Endothelial cell of umbilical vein (primary cell): ENCODE results near the gene KRT1. TPM values are rescaled to one million over a fixed set of nuclear protein-coding genes. Genes with fewer than 3 reads are reported as not detected.

ENCODE experiments used
- BruUV-seq: library from RNA; stranded (reverse); fragments of 400-500 nt; replicated peaks from 2 replicates; lab custom pipeline; 2021; lab: Mats Ljungman, UMichigan
- CTCF ChIA-PET: fragments of 300-600, 350-600 bp; sonication (Branson Sonifier 250); formaldehyde crosslinking; loops from one replicate; lab custom pipeline; 2021; ENCODE audit warnings: antibody characterized with exemption, inconsistent platforms; lab: Charles Lee
- POLR2A ChIA-PET: fragments of 300-600, 350-600 bp; sonication (Branson Sonifier 250); formaldehyde crosslinking; loops from one replicate; lab custom pipeline; 2021; ENCODE audit warnings: antibody characterized with exemption, inconsistent platforms; lab: Charles Lee
- DNase-seq: peaks from one replicate; pipeline ENCODE4 v3.0.0-alpha.2; 2011; ENCODE audit warnings: low read depth, low spot score
- FAIRE-seq: peaks from 2 replicates; lab custom pipeline; 2011; peaks lifted over from hg19 to GRCh38; lab: Jason Lieb, UNC
- H2AFZ ChIP-seq: 2 replicates; pipeline ENCODE4 v1.6.0; 2012; ENCODE audit warnings: low read depth, low read length, control low read depth, inconsistent platforms
- H3K27ac ChIP-seq: 2 replicates; pipeline ENCODE4 v1.5.1; 2011; ENCODE audit warnings: low read depth, mild to moderate bottlenecking, control low read depth, low read length, moderate library complexity; ENCODE audit not compliant: insufficient read depth
- H3K27me3 ChIP-seq, 2 experiments: 2 replicates each; pipeline versions ENCODE4 v1.6.0 to v1.6.1; 2011; ENCODE audit warnings: low read length in 2 of 2, mixed read lengths in 1 of 2; ENCODE audit not compliant: control insufficient read depth in 2 of 2, insufficient read depth in 2 of 2
- H3K36me3 ChIP-seq, 2 experiments: 2 replicates in 1 of 2; 3 replicates in 1 of 2; pipeline ENCODE4 v1.5.1; 2011; ENCODE audit warnings: low read length in 2 of 2, mild to moderate bottlenecking in 1 of 2, moderate library complexity in 1 of 2; ENCODE audit not compliant: control insufficient read depth in 2 of 2, insufficient read depth in 2 of 2; ENCODE audit errors: extremely low read depth in 1 of 2
- H3K4me1 ChIP-seq: 3 replicates; pipeline ENCODE4 v1.5.1; 2011; ENCODE audit warnings: mild to moderate bottlenecking, low read length; ENCODE audit not compliant: control insufficient read depth, insufficient read depth; ENCODE audit errors: extremely low read depth
- H3K4me2 ChIP-seq: 2 replicates; pipeline ENCODE4 v1.6.1; 2011; ENCODE audit warnings: low read length, control low read depth, mixed read lengths; ENCODE audit not compliant: insufficient read depth
- H3K4me3 ChIP-seq, 3 experiments: fragments of 200-600 bp in 1 of 3; sonication (generic), shearing (Covaris generic) in 1 of 3; replicated peaks in 1 of 3; 2 replicates each; pipeline ENCODE4 v1.5.1; 2011 to 2016; ENCODE audit warnings: control low read depth in 3 of 3, low read length in 3 of 3, mild to moderate bottlenecking in 2 of 3, inconsistent platforms in 1 of 3, low read depth in 1 of 3, moderate library complexity in 1 of 3; ENCODE audit not compliant: insufficient read depth in 1 of 3
- H3K79me2 ChIP-seq: 2 replicates; pipeline ENCODE4 v1.6.0; 2012; ENCODE audit warnings: low read length, inconsistent platforms; ENCODE audit not compliant: control insufficient read depth, insufficient read depth
- H3K9ac ChIP-seq: replicated peaks from 2 replicates; pipeline ENCODE3; 2011; ENCODE audit warnings: low read length, control low read depth; ENCODE audit not compliant: insufficient read depth; ENCODE audit errors: extremely low read depth
- H3K9me1 ChIP-seq: replicated peaks from 3 replicates; pipeline ENCODE4 v1.6.0; 2011; ENCODE audit warnings: mild to moderate bottlenecking, low read length; ENCODE audit not compliant: control insufficient read depth, insufficient read depth; ENCODE audit errors: extremely low read depth
- H3K9me3 ChIP-seq: replicated peaks from 2 replicates; pipeline ENCODE4 v1.5.1; 2012; ENCODE audit warnings: low read length, inconsistent platforms; ENCODE audit not compliant: control insufficient read depth, insufficient read depth
- H4K20me1 ChIP-seq: replicated peaks from 2 replicates; pipeline ENCODE3; 2011; ENCODE audit warnings: mild to moderate bottlenecking, low read length; ENCODE audit not compliant: control insufficient read depth, insufficient read depth; ENCODE audit errors: extremely low read depth
- CTCF ChIP-seq, 2 donors: IDR thresholded peaks; 1 replicate in 1 of 2; 2 replicates in 1 of 2; pipeline ENCODE4 v1.5.1; 2011; ENCODE audit warnings: low read length in 2 of 2, mild to moderate bottlenecking in 2 of 2, moderate library complexity in 2 of 2, control low read depth in 1 of 2, inconsistent platforms in 1 of 2, low read depth in 1 of 2; ENCODE audit not compliant: insufficient read depth in 1 of 2; ENCODE audit errors: extremely low read depth in 1 of 2
- EZH2 ChIP-seq: IDR thresholded peaks from 2 replicates; pipeline ENCODE4 v1.6.1; 2012; ENCODE audit warnings: borderline replicate concordance, low read depth, mild to moderate bottlenecking, moderate library complexity, low read length, inconsistent platforms; ENCODE audit not compliant: severe bottlenecking
- FOS ChIP-seq: IDR thresholded peaks from 2 replicates; pipeline ENCODE4 v1.6.1; 2011; ENCODE audit warnings: mild to moderate bottlenecking, low read length, moderate library complexity, borderline replicate concordance; ENCODE audit not compliant: insufficient read depth
- GATA2 ChIP-seq: IDR thresholded peaks from 2 replicates; pipeline ENCODE4 v1.7.0; 2011; ENCODE audit warnings: low read depth, mild to moderate bottlenecking, moderate library complexity, mixed read lengths, low read length; ENCODE audit not compliant: insufficient read length, insufficient read depth
- JUN ChIP-seq: IDR thresholded peaks from 2 replicates; pipeline ENCODE4 v1.6.1; 2011; ENCODE audit warnings: borderline replicate concordance, low read depth; ENCODE audit not compliant: insufficient read length, insufficient read depth
- MAX ChIP-seq: IDR thresholded peaks from 2 replicates; pipeline ENCODE4 v1.6.1; 2011; ENCODE audit not compliant: insufficient read depth, insufficient read length
- MYC ChIP-seq: IDR thresholded peaks from one replicate; pipeline ENCODE4 v1.6.1; 2011; ENCODE audit warnings: mild to moderate bottlenecking, low read depth, low read length
- POLR2A ChIP-seq: IDR thresholded peaks from 2 replicates; pipeline ENCODE4 v1.6.1; 2012; ENCODE audit warnings: low read depth, mild to moderate bottlenecking, control low read depth, low read length
- POLR2AphosphoS5 ChIP-seq: IDR thresholded peaks from 2 replicates; pipeline ENCODE4 v1.6.1; 2012; ENCODE audit warnings: low read depth, mild to moderate bottlenecking, control low read depth, low read length, moderate library complexity; ENCODE audit not compliant: insufficient read depth
- dilution Hi-C: fragments of 300-500 bp; cut with MboI; formaldehyde crosslinking; loops from one replicate; pipeline ENCODE4 v1.15.0; 2019; ENCODE audit warnings: low sequenced_read_pairs; ENCODE audit not compliant: extremely low pct_ligation_motif_present
- intact Hi-C: fragments of 100-400 bp; cut with micrococcal nuclease; formaldehyde crosslinking; loops from one replicate; pipeline ENCODE4 v1.10.0; 2022
- polyA plus RNA-seq, 4 experiments: library from polyadenylated mRNA; depleted of rRNA in 3 of 4; stranded (reverse) in 3 of 4; unstranded in 1 of 4; fragments of >200 nt; gene quantifications; 2 replicates each; pipeline versions ENCODE4 v1.2.1 to v1.2.3, GENCODE V29; 2011 to 2012; ENCODE audit warnings: missing spikeins in 1 of 4
- total RNA-seq: library from RNA; stranded (reverse); gene quantifications from 2 replicates; pipeline ENCODE4 v1.2.3, GENCODE V29; 2021

KRT1 gene
- total and polyA plus RNA-seq, 2 donors (not counting 3 experiments of a cell fraction or from before 2014, with no cell fraction given), result not detected

GRCh38 chr12:52728374-52728773 is 48.2 kb upstream of the KRT1 start:
- no peak overlapping the region for H3K4me3 ChIP-seq
- H3K27me3 ChIP-seq, result no peaks in the 10 kb centered on the region
- CTCF ChIA-PET, result interaction anchor here (1.1 kb wide), 1 partner anchor 142 kb away, joined by 3 read pairs; no protein-coding TSS in a partner anchor
- no peak overlapping the region for H3K9ac ChIP-seq
- no peaks in the 10 kb centered on the region for H3K4me1 ChIP-seq
- DNase-seq (no peak), FAIRE-seq (no peak)
- H3K27ac ChIP-seq, result no peak overlapping the region
- H3K36me3 ChIP-seq, result no peaks in the 10 kb centered on the region
- no peaks in the 10 kb centered on the region for H4K20me1 ChIP-seq
- intact Hi-C loops (no loop called here), dilution Hi-C loops (no loop called here)
- H3K9me1 ChIP-seq, result no peaks in the 10 kb centered on the region
- POLR2A ChIA-PET, result no interaction called here
- no peak overlapping the region for H2AFZ ChIP-seq
- H3K79me2 ChIP-seq, result no peaks in the 10 kb centered on the region
- no peaks in the 10 kb centered on the region for H3K9me3 ChIP-seq
- no TSS peak for BruUV-seq
- TF ChIP-seq MYC (no peak), MAX (no peak), FOS (no peak), GATA2 (no peak), EZH2 (no peak), POLR2AphosphoS5 (no peak), POLR2A (no peak), JUN (no peak)
- no peak overlapping the region for H3K4me2 ChIP-seq

GRCh38 chr12:52727037-52727436 is 46.8 kb upstream of the KRT1 start:
- Histone ChIP-seq H2AFZ (no peak overlapping the region), H3K4me2 (no peak overlapping the region), H3K4me3 (no peak overlapping the region), H3K79me2 (no peaks in the 10 kb centered on the region), H4K20me1 (no peaks in the 10 kb centered on the region), H3K9me3 (no peaks in the 10 kb centered on the region), H3K4me1 (no peaks in the 10 kb centered on the region), H3K9me1 (no peaks in the 10 kb centered on the region), H3K27ac (no peak overlapping the region), H3K27me3 (no peaks in the 10 kb centered on the region), H3K9ac (no peak overlapping the region), H3K36me3 (no peaks in the 10 kb centered on the region)
- DNase-seq (no peak), FAIRE-seq (no peak)
- intact Hi-C loops, result no loop called here
- BruUV-seq, result no TSS peak
- dilution Hi-C loops, result no loop called here
- ChIA-PET POLR2A (no interaction called here), CTCF (interaction anchor here (0.8 kb wide), 1 partner anchor 138 kb away, joined by 3 read pairs; no protein-coding TSS in a partner anchor)
- no peak for TF ChIP-seq POLR2AphosphoS5
- no peak for TF ChIP-seq CTCF (IDR thresholded peaks at IDR 0.05; ENCODE audit: extremely low read depth in 1 of 2, insufficient read depth in 1 of 2, low read depth in 1 of 2, low read length in 2 of 2)
- TF ChIP-seq POLR2A, result no peak
- TF ChIP-seq EZH2, result no peak
- TF ChIP-seq MAX, result no peak
- TF ChIP-seq FOS, result no peak
